GM18951 (cell line): ENCODE results near the gene KLK12.

Source experiments
- POLR2A ChIP-seq: IDR thresholded peaks from 4 replicates; pipeline ENCODE4 v1.6.1; 2011; ENCODE audit warnings: mild to moderate bottlenecking; ENCODE audit not compliant: insufficient read length, insufficient read depth; ENCODE audit errors: extremely low read depth
- in situ Hi-C: fragments of 300-500 bp; cut with MboI; formaldehyde crosslinking; loops from one replicate; pipeline ENCODE4 v1.12.0; 2022; ENCODE audit warnings: low sequenced_read_pairs, mixed read lengths, inconsistent platforms; ENCODE audit not compliant: unreplicated experiment

KLK12 gene

GRCh38 chr19:51065221-51065960 is 30.6 kb upstream of the KLK12 start:
- no peak for TF ChIP-seq POLR2A
- in situ Hi-C loops = no loop called here

- no peak for TF ChIP-seq POLR2A
- in situ Hi-C loops = no loop called here
These were observed 29.9 kb upstream of the KLK12 start, which contains the start of gene KLK13 for GRCh38 chr19:51064534-51065220. Gene KLK13 (minus strand): TSS chr19:51065092. CDS start chr19:51065067, 25 bp downstream.

DNA sequence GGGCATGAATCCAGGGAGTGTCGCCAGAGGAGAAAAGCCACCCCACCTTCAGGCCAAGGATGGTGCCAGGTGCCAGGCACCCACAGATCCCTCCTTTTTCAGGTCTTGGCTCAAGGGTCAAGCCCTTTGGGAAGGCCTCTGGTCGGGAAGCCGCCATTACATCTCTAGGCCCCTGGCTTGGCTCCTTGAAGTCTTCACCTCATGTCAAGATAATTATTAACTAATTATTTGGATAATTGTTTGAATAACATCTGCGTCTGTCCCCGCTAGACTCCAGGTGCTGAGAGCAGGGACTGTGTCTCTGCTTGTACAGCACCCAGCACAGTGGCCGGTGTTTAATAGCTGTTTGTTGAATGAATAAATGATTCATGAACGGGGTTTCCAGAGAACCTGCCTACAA is 28.9 kb upstream of the KLK12 start:
- no peak for TF ChIP-seq POLR2A
- in situ Hi-C loops = no loop called here

DNA sequence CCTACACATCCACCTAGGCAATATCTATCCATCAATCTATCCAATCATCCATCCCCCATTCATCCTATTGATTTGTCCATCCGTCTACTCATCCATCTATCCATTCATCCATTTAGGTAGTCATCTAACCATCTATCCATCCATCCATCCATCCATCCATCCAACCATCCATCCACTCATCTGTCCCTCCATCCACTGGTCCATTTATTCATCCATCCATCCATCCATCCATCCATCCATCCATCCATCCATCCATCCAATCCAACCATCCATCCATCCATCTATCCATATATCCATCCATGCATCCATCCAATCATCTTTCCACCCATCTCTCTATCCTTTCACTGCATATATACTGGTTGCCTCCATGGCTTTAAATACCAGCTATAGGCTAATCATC is 26.2 kb upstream of the KLK12 start:
- no peak for TF ChIP-seq POLR2A
- in situ Hi-C loops = no loop called here

- in situ Hi-C loops = no loop called here
- no peak for TF ChIP-seq POLR2A
These were observed 25.5 kb upstream of the KLK12 start for GRCh38 chr19:51060336-51060735.

GRCh38 chr19:51059715-51060114 is 24.9 kb upstream of the KLK12 start:
- no peak for TF ChIP-seq POLR2A
- in situ Hi-C loops = no loop called here

DNA sequence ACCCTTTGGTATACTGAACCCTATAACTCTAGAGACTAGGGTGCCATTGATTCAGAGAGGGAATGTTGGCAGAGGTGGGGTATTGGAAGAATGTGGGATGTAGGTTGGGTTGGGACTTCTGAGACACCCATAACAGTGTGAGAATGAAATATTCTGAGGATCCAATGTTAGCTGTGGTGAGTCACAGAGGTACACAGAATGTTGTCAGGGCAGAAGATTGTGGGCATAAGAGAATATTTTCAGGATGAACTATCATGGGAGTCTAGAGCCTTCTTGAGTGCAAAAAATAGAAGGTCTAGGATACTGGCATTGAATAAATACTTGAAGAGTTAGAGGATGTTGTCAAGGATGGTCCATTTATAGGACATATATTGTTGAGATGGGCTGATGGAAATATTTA is 21.1 kb upstream of the KLK12 start:
- in situ Hi-C loops = no loop called here
- no peak for TF ChIP-seq POLR2A

GRCh38 chr19:51047031-51047335 is 12.2 kb upstream of the KLK12 start:
- no peak for TF ChIP-seq POLR2A
- in situ Hi-C loops = no loop called here

DNA sequence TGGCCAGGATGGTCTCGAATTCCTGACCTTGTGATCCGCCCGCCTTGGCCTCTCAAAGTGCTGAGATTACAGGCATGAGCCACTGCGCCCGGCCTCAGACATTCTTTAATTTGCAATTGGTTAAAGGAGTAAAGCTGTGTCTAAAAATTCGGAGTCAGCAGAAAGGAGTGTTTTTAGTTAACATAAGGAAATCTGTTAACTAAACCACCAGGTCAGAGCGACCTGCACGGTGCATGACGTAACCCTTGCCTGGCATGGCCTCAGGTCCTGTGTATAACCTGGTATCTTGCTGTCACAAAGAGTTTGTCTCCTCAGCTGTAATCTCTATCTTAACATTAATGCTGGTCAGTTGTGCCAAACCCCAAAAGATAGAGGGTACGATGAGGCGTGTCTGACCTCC is 9.5 kb upstream of the KLK12 start:
- TF ChIP-seq POLR2A = no peak
- in situ Hi-C loops = no loop called here

DNA sequence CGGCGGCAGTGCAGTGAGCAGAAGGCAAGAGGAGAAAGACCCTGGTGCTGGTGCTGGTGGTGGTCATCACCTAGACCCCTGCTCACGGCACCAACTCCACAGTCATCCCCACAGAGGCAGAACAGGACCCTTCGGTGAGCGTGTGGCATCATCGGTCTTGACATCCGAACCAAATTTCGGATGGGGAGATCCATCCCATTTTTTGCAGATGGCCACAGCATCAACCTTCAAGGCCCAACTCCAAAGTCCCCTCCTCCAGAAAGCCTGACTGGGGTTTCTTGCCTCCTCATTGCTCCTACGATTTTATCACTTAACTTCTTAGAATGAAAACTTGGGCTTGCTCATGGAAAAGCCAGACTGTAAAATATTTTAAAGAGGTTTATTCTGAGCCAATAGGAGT is 8.7 kb upstream of the KLK12 start:
- TF ChIP-seq POLR2A = no peak
- in situ Hi-C loops = no loop called here

DNA sequence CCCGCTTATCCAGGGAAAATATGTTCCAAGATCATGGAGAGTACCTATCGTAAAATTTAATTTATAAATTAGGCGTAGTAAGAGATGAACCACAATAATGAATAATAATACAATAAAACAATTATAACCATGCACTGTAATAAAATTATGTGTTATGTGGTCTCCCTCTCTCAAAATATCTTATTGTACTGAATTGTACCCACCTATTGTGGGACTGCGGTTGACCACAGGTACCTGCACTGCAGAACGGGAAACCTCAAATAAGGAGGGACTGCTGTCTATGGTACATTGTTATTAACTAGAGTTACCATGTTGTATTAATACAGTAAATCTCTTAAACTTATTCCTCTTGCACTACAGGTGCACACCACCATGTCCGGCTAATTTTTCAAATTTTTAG is 5.3 kb upstream of the KLK12 start:
- no peak for TF ChIP-seq POLR2A
- in situ Hi-C loops = no loop called here

- in situ Hi-C loops = no loop called here
These were observed 1.7 kb upstream of the KLK12 start for GRCh38 chr19:51036519-51036918.

DNA sequence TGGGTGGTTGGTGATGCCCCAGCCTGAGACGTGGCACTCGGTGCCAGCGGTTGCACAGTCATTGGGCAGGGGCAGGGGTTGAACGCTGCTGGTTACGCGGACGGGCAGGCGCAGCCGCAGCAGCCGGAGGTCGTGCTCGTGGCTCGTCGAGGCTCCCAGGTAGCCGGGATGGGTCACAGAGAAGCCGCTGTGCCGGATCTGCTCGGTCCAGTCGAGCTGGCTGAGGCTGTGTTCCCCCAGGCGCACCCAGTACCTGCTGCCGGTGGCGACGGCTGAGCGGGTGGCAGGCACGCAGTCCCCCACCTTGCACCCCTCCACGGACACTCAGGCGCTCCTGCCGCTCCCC is 2.9 kb downstream of the KLK12 start:
- in situ Hi-C loops = no loop called here

More at GRCh38 chr19:51036519-51036918, 1.7 kb upstream of the KLK12 start:
- no peak for TF ChIP-seq POLR2A

DNA sequence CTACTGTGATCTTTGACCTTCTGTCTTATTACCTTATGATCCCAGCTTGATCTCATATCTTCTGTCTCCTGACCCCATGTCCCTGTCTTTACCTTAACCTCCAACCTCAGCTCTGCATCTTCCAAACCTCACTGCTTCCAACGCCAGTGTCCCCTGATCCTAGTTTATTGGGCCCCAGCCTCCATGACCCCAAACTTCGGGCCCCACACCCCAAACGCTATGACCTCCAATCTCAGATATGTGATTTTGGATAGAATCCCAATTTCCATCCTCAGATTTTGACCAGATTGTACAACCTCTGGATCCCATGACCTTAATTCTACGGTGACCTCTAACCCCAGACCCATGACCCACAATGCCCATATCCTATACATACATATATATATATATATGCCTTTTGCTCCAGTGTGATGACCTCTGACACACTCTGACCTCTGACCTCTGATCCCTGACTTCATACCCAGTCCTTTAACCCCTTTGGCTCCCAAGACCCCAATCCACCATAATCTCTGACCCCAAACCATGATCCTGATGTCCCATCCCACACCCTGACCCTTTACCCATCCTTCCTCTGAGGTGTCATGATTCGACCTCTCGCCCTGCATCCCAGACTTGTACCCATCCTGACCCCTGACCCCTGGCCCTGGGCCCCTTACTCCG is 3.5 kb downstream of the KLK12 start:
- TF ChIP-seq POLR2A = no peak
- in situ Hi-C loops = no loop called here

More for the DNA sequence above, 2.9 kb downstream of the KLK12 start:
- no peak for TF ChIP-seq POLR2A

DNA sequence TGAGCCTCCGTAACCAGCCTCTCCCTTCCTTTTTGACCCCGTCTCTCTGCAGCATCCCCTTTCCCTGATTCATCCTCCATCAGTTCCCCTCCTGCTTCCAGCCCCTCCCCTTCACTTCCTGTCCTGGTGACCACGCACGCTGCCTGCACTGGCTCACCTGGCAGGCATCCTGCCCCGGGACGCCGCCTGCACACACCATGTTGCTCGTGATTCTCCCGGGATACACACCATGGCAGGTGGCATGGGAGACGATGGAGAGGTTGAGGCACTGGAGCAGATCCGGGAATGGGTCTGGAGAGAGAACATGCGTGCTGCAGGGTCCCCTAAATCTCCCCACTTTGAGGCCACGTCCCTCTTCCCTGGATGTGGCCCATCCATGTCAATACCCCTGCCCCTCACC is 4.2 kb downstream of the KLK12 start:
- in situ Hi-C loops = no loop called here

More for the DNA sequence above, 4.2 kb downstream of the KLK12 start:
- no peak for TF ChIP-seq POLR2A
